Astrocyte (in vitro differentiated cells and primary cell): ENCODE data around the gene ACKR1. TPM values are rescaled to one million over a fixed set of nuclear protein-coding genes. Genes with fewer than 3 reads are reported as not detected.

Source experiments
- DNase-seq: peaks from one replicate; pipeline ENCODE4 v3.0.0-alpha.2; 2010; ENCODE audit warnings: low read depth
- FAIRE-seq: peaks from 2 replicates; lab custom pipeline; 2011; peaks lifted over from hg19 to GRCh38; lab: Jason Lieb, UNC
- H2AFZ ChIP-seq: 2 replicates; pipeline ENCODE4 v1.6.0; 2012; ENCODE audit warnings: low read depth, low read length, inconsistent platforms
- H3K27ac ChIP-seq: 2 replicates; pipeline ENCODE4 v1.5.1; 2011; ENCODE audit warnings: low read depth, low read length, inconsistent platforms
- H3K27me3 ChIP-seq: 2 replicates; pipeline ENCODE4 v1.6.0; 2011; ENCODE audit warnings: low read length, inconsistent platforms; ENCODE audit not compliant: insufficient read depth
- H3K36me3 ChIP-seq: 2 replicates; pipeline ENCODE4 v1.5.1; 2011; ENCODE audit warnings: low read length, inconsistent platforms; ENCODE audit not compliant: insufficient read depth
- H3K4me1 ChIP-seq: 2 replicates; pipeline ENCODE4 v1.5.1; 2011; ENCODE audit warnings: low read length, inconsistent platforms; ENCODE audit not compliant: insufficient read depth
- H3K4me2 ChIP-seq: 2 replicates; pipeline ENCODE4 v1.6.0; 2012; ENCODE audit warnings: low read length, inconsistent platforms
- H3K4me3 ChIP-seq: 2 replicates; pipeline ENCODE4 v1.5.1; 2011; ENCODE audit warnings: low read depth, mild to moderate bottlenecking, low read length, inconsistent platforms; ENCODE audit not compliant: insufficient read depth
- H3K79me2 ChIP-seq: 2 replicates; pipeline ENCODE4 v1.6.0; 2012; ENCODE audit warnings: mild to moderate bottlenecking, low read length, inconsistent platforms; ENCODE audit not compliant: insufficient read depth
- H3K9ac ChIP-seq: 2 replicates; pipeline ENCODE4 v1.6.0; 2012; ENCODE audit warnings: mild to moderate bottlenecking, low read length, inconsistent platforms
- H3K9me3 ChIP-seq: 2 replicates; pipeline ENCODE4 v1.5.1; 2012; ENCODE audit warnings: low read depth, mild to moderate bottlenecking, low read length, inconsistent platforms; ENCODE audit not compliant: insufficient read depth
- H4K20me1 ChIP-seq: 2 replicates; pipeline ENCODE4 v1.6.0; 2012; ENCODE audit warnings: low read length, inconsistent platforms; ENCODE audit not compliant: insufficient read depth
- H3K27ac Mint-ChIP-seq: one replicate; pipeline ENCODE4 v1.8.0; 2021; ENCODE audit warnings: mild to moderate bottlenecking, mixed read lengths; ENCODE audit not compliant: unreplicated experiment
- H3K27me3 Mint-ChIP-seq: one replicate; pipeline ENCODE4 v1.8.0; 2021; ENCODE audit warnings: low read depth, mixed read lengths; ENCODE audit not compliant: unreplicated experiment
- H3K36me3 Mint-ChIP-seq: one replicate; pipeline ENCODE4 v1.8.0; 2021; ENCODE audit warnings: low read depth, mixed read lengths; ENCODE audit not compliant: unreplicated experiment
- H3K4me1 Mint-ChIP-seq: one replicate; pipeline ENCODE4 v1.8.0; 2021; ENCODE audit warnings: low read depth, mixed read lengths; ENCODE audit not compliant: unreplicated experiment
- H3K4me3 Mint-ChIP-seq: one replicate; pipeline ENCODE4 v1.8.0; 2021; ENCODE audit warnings: mild to moderate bottlenecking, moderate library complexity, mixed read lengths; ENCODE audit not compliant: unreplicated experiment
- H3K9me3 Mint-ChIP-seq: one replicate; pipeline ENCODE4 v1.8.0; 2021; ENCODE audit warnings: mild to moderate bottlenecking, mixed read lengths; ENCODE audit not compliant: unreplicated experiment
- EZH2 ChIP-seq: IDR thresholded peaks from 2 replicates; pipeline ENCODE4 v1.6.1; 2012; ENCODE audit warnings: mild to moderate bottlenecking, low read length, inconsistent platforms; ENCODE audit not compliant: insufficient read depth
- total RNA-seq: library from RNA; stranded (reverse); gene quantifications from 2 replicates; pipeline ENCODE4 v1.2.1, GENCODE V29; 2021
- TF ChIP-seq, protein P1 (sequence below): IDR thresholded peaks from 2 replicates; pipeline ENCODE4 v1.5.1; 2011; ENCODE audit warnings: low read depth, mild to moderate bottlenecking, inconsistent platforms, low read length, moderate library complexity; ENCODE audit not compliant: insufficient read depth

The ACKR1 gene
- total RNA-seq, 1 donor from 2014 or later: 1.00 TPM

DNA sequence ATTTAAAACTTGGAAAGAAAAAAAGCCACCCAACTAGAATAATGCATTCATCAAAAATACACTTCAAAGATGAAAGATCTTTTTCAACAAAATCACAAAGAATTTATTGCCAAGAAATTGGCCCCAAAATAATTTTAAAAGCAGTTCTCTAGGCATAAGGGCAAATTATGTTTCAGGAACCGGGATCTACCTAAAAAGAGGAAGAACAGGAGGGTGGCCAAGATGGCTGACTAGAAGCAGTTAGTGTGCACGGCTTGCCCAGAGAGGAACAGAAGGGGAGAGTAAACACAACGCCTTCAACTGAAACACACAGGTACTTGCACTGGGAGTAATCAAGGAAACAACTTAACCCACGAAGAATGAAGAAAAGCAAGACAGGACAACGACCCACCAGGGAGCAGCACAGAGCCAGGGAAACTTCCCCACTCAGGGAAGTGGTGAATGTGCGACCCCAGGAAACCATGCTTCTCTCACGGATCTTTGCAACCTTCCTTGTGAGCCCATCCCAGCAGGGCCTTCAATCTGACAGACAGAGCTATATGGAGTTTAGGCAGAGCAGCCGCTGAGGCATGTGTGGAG lies 46.1 kb downstream of the ACKR1 start:
- Histone ChIP-seq H3K4me3 (no peak overlapping the region), H3K9me3 (peaks cover 7% of the 10 kb centered on the region), H2AFZ (no peak overlapping the region), H3K79me2 (no peaks in the 10 kb centered on the region), H4K20me1 (no peaks in the 10 kb centered on the region), H3K27me3 (no peaks in the 10 kb centered on the region), H3K27ac (no peak overlapping the region), H3K4me1 (no peaks in the 10 kb centered on the region), H3K36me3 (no peaks in the 10 kb centered on the region), H3K4me2 (no peak overlapping the region), H3K9ac (no peak overlapping the region)
- Mint-ChIP-seq H3K36me3 (no peaks in the 10 kb centered on the region), H3K9me3 (peaks cover 9% of the 10 kb centered on the region), H3K4me1 (peaks cover 2% of the 10 kb centered on the region), H3K4me3 (no peak overlapping the region), H3K27me3 (no peaks in the 10 kb centered on the region), H3K27ac (no peak overlapping the region)
- no peak for DNase-seq
- no peak for FAIRE-seq
- TF ChIP-seq, protein P1, sequence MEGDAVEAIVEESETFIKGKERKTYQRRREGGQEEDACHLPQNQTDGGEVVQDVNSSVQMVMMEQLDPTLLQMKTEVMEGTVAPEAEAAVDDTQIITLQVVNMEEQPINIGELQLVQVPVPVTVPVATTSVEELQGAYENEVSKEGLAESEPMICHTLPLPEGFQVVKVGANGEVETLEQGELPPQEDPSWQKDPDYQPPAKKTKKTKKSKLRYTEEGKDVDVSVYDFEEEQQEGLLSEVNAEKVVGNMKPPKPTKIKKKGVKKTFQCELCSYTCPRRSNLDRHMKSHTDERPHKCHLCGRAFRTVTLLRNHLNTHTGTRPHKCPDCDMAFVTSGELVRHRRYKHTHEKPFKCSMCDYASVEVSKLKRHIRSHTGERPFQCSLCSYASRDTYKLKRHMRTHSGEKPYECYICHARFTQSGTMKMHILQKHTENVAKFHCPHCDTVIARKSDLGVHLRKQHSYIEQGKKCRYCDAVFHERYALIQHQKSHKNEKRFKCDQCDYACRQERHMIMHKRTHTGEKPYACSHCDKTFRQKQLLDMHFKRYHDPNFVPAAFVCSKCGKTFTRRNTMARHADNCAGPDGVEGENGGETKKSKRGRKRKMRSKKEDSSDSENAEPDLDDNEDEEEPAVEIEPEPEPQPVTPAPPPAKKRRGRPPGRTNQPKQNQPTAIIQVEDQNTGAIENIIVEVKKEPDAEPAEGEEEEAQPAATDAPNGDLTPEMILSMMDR: no peak
- no peak for TF ChIP-seq EZH2

Other genes with a start within 250 kb of the ACKR1 start
- 109 and 125 TPM in 2 replicates for gene IFI16, start 195.0 kb upstream of the ACKR1 start, total RNA-seq
- 1.3 and 1.5 TPM in 2 replicates for gene AIM2, start 128.1 kb upstream of the ACKR1 start, total RNA-seq
- gene CADM3, start 33.3 kb upstream of the ACKR1 start, total RNA-seq: 18.2 and 26.2 TPM in 2 replicates
- not detected in 2 replicates for gene FCER1A, start 97.5 kb downstream of the ACKR1 start, total RNA-seq
- gene OR10J4, start 227.3 kb downstream of the ACKR1 start, total RNA-seq: not detected in 2 replicates
- not detected in 2 replicates for gene OR10J1, start 234.8 kb downstream of the ACKR1 start, total RNA-seq